K562 (cell line): ENCODE measurements around the gene PIGK. TPM values are rescaled to one million over a fixed set of nuclear protein-coding genes. Genes with fewer than 3 reads are reported as not detected.

Source experiments
- ATAC-seq: fragments of 200-7000 bp; cut with Tn5 transposase; 3 replicates; pipeline ENCODE4 v1.9.1; 2020; ENCODE audit warnings: moderate library complexity
- BruUV-seq: library from RNA; stranded (reverse); fragments of 400-500 nt; replicated peaks from 2 replicates; lab custom pipeline; 2021; lab: Mats Ljungman, UMichigan
- CTCF ChIA-PET: fragments of 300-600 bp; formaldehyde crosslinking; extraction: SDS; loops from one replicate; lab custom pipeline; 2021; ENCODE audit warnings: low intra/inter-chr PET ratio; lab: Yijun Ruan, JAX
- POLR2A ChIA-PET: fragments of 300-600, 350-650 bp; sonication (Branson Sonifier 250); formaldehyde crosslinking; extraction: SDS; loops from one replicate; lab custom pipeline; 2021; ENCODE audit warnings: antibody characterized with exemption, inconsistent platforms; lab: Yijun Ruan, JAX
- DNase-seq, 4 experiments: peaks; one replicate each; pipeline versions ENCODE4 v3.0.0 to v3.0.0-alpha.2; 2011 to 2018; ENCODE audit warnings: low spot score in 3 of 4, mixed read lengths in 3 of 4; ENCODE audit errors: extremely low read depth in 1 of 4
- FAIRE-seq: peaks from 2 replicates; lab custom pipeline; 2011; peaks lifted over from hg19 to GRCh38; lab: Jason Lieb, UNC
- H2AFZ ChIP-seq: 2 replicates; pipeline ENCODE4 v1.6.0; 2011; ENCODE audit warnings: low read depth, low read length, control low read depth, inconsistent platforms
- H3K27ac ChIP-seq: fragments of 200-600 bp; 3 replicates; pipeline ENCODE4 v1.8.0; 2011; ENCODE audit warnings: low read depth, mild to moderate bottlenecking, control low read depth, inconsistent platforms, low read length, moderate library complexity, mixed read lengths; ENCODE audit errors: extremely low read depth
- H3K27me3 ChIP-seq, 2 experiments: fragments of 300-600 bp in 1 of 2; 2 replicates in 1 of 2; 3 replicates in 1 of 2; pipeline versions ENCODE4 v1.6.0 to v1.8.0; 2011; ENCODE audit warnings: inconsistent platforms in 2 of 2, low read length in 2 of 2, mild to moderate bottlenecking in 1 of 2, mixed read lengths in 1 of 2, moderate library complexity in 1 of 2; ENCODE audit not compliant: control insufficient read depth in 2 of 2, insufficient read depth in 2 of 2
- H3K36me3 ChIP-seq: fragments of 300-600 bp; 3 replicates; pipeline ENCODE4 v1.8.0; 2011; ENCODE audit warnings: mild to moderate bottlenecking, low read length, inconsistent platforms; ENCODE audit not compliant: control insufficient read depth, insufficient read depth
- H3K4me1 ChIP-seq, 2 experiments: fragments of 200-600 bp in 1 of 2; replicated peaks in 1 of 2; 2 replicates in 1 of 2; 3 replicates in 1 of 2; pipeline versions ENCODE4 v1.5.1 to v1.8.0; 2011; ENCODE audit warnings: inconsistent platforms in 2 of 2, low read length in 2 of 2, mild to moderate bottlenecking in 1 of 2, mixed read lengths in 1 of 2, moderate library complexity in 1 of 2; ENCODE audit not compliant: control insufficient read depth in 2 of 2, insufficient read depth in 2 of 2
- H3K4me2 ChIP-seq: 2 replicates; pipeline ENCODE4 v1.6.1; 2011; ENCODE audit warnings: low read length, control low read depth, inconsistent platforms, mixed read lengths; ENCODE audit not compliant: insufficient read depth
- H3K4me3 ChIP-seq: fragments of 200-600 bp; sonication (generic), shearing (Covaris generic); 2 replicates; pipeline ENCODE4 v1.5.1; 2016; ENCODE audit warnings: control low read depth, inconsistent platforms
- H3K79me2 ChIP-seq: fragments of 200-600 bp; 3 replicates; pipeline ENCODE4 v1.8.0; 2011; ENCODE audit warnings: low read length, inconsistent platforms; ENCODE audit not compliant: control insufficient read depth, insufficient read depth
- H3K9ac ChIP-seq, 2 experiments: 2 replicates each; pipeline versions ENCODE4 v1.6.0 to v1.6.1; 2011; ENCODE audit warnings: low read depth in 2 of 2, low read length in 2 of 2, control low read depth in 1 of 2, inconsistent platforms in 1 of 2, mild to moderate bottlenecking in 1 of 2, mixed read lengths in 1 of 2; ENCODE audit not compliant: insufficient read depth in 1 of 2
- H3K9me1 ChIP-seq: one replicate; pipeline ENCODE4 v1.6.0; 2011; ENCODE audit warnings: inconsistent platforms, mild to moderate bottlenecking, low read length, moderate library complexity; ENCODE audit not compliant: control insufficient read depth, insufficient read depth
- H3K9me3 ChIP-seq: replicated peaks from 2 replicates; pipeline ENCODE4 v1.5.1; 2011; ENCODE audit warnings: low read depth, low read length, inconsistent platforms; ENCODE audit not compliant: control insufficient read depth, insufficient read depth
- H4K20me1 ChIP-seq: replicated peaks from 2 replicates; pipeline ENCODE4 v1.6.1; 2011; ENCODE audit warnings: low read length, inconsistent platforms, mixed read lengths; ENCODE audit not compliant: control insufficient read depth, insufficient read depth
- NFXL1 ChIP-seq: fragments of 450-650 bp; formaldehyde crosslinking; IDR thresholded peaks from 2 replicates; pipeline ENCODE4 v1.4.0; 2021; ENCODE audit warnings: mild to moderate bottlenecking
- POLR2A ChIP-seq: fragments of 450-650 bp; conservative IDR thresholded peaks from 2 replicates; pipeline ENCODE4 v1.6.1; 2016
- SP2 ChIP-seq: IDR thresholded peaks from 2 replicates; pipeline ENCODE4 v1.6.1; 2011; ENCODE audit warnings: mild to moderate bottlenecking, low read depth, low read length, moderate library complexity; ENCODE audit not compliant: poor library complexity, severe bottlenecking; ENCODE audit errors: extremely low read depth
- TOE1 ChIP-seq, 2 experiments: fragments of 450-650 bp in 1 of 2; sonication (generic) in 1 of 2; formaldehyde crosslinking in 1 of 2; IDR thresholded peaks; 2 replicates each; pipeline versions ENCODE4 v1.7.1 to v1.8.0; 2016 to 2022; ENCODE audit warnings: borderline replicate concordance in 2 of 2, mild to moderate bottlenecking in 2 of 2, antibody characterized with exemption in 1 of 2, inconsistent platforms in 1 of 2, low read depth in 1 of 2, missing genetic modification reagents in 1 of 2, moderate library complexity in 1 of 2
- ZBTB40 ChIP-seq, 2 experiments: fragments of 450-650 bp in 1 of 2; sonication (generic) in 1 of 2; formaldehyde crosslinking in 1 of 2; IDR thresholded peaks; 2 replicates each; pipeline versions ENCODE4 v1.7.1 to v1.9.0; 2016 to 2022; ENCODE audit warnings: inconsistent platforms in 1 of 2, mild to moderate bottlenecking in 1 of 2, missing genetic modification reagents in 1 of 2
- ZNF444 ChIP-seq: fragments of 250-450 bp; sonication (Bioruptor Pico); IDR thresholded peaks from 2 replicates; pipeline ENCODE4 v1.4.0; 2020; ENCODE audit warnings: mild to moderate bottlenecking, moderate library complexity
- WGBS: fragments of 100-300 bp; shearing (Covaris generic); methylation state at CpG from one replicate; pipeline ENCODE4 v1.1.6; 2016; ENCODE audit warnings: low coverage, mixed read lengths; ENCODE audit not compliant: insufficient coverage; ENCODE audit errors: missing lambda C conversion rate; 5-methylcytosine and 5-hydroxymethylcytosine counted together
- in situ Hi-C: fragments of 300-500 bp; cut with MboI; formaldehyde crosslinking; loops from 4 replicates; pipeline ENCODE4 v1.15.0; 2018; ENCODE audit warnings: inconsistent platforms, mixed read lengths
- intact Hi-C: fragments of 100-400 bp; cut with micrococcal nuclease; formaldehyde crosslinking; loops from 2 replicates; pipeline ENCODE4 v1.14.2; 2022
- polyA plus RNA-seq, 8 experiments: library from polyadenylated mRNA; depleted of rRNA in 4 of 8; stranded (reverse) in 5 of 8; unstranded in 3 of 8; fragments of >200 nt; fragmentation: Nextera tagmentation in 2 of 8; fragmentation: Illumina TruSeq in 1 of 8; extraction: Ambion mirVana in 2 of 8; extraction: Trizol in 1 of 8; gene quantifications; 2 replicates each; pipeline versions ENCODE4 v1.2.1 to v1.2.3, GENCODE V29; 2011 to 2014; ENCODE audit warnings: inconsistent platforms in 1 of 8, missing spikeins in 1 of 8
- total RNA-seq, 7 experiments: library from RNA; depleted of rRNA in 6 of 7; stranded (reverse); fragments of >200 nt in 6 of 7; fragmentation: Illumina TruSeq in 2 of 7; extraction: Trizol in 2 of 7; gene quantifications; 2 replicates each; pipeline versions ENCODE4 v1.2.1 to v1.2.3, GENCODE V29; 2011 to 2021; ENCODE audit warnings: low replicate concordance in 1 of 7

Gene PIGK
- total and polyA plus RNA-seq, 9 of the 15 experiments (the other 6 are each of a cell fraction or from before 2014, with no cell fraction given): 15.7 to 59.5 (median 29.9) TPM

GRCh38 chr1:77133731-77134358 lies 85.4 kb downstream of the PIGK start:
- no peak for DNase-seq
- H3K9ac ChIP-seq: no peak overlapping the region
- H2AFZ ChIP-seq: no peak overlapping the region
- ATAC-seq: no peak
- no peaks in the 10 kb centered on the region for H4K20me1 ChIP-seq
- no peaks in the 10 kb centered on the region for H3K79me2 ChIP-seq
- H3K4me3 ChIP-seq: no peak overlapping the region
- no peaks in the 10 kb centered on the region for H3K9me1 ChIP-seq
- in situ Hi-C loops: no loop called here
- H3K9me3 ChIP-seq: no peaks in the 10 kb centered on the region
- FAIRE-seq: no peak
- no peaks in the 10 kb centered on the region for H3K36me3 ChIP-seq
- WGBS: 59% methylated on average over 3 of the region's 3 CpGs
- no peaks in the 10 kb centered on the region for H3K27me3 ChIP-seq
- ChIA-PET POLR2A (no interaction called here), CTCF (no interaction called here)
- H3K27ac ChIP-seq: no peak overlapping the region
- no TSS peak for BruUV-seq
- H3K4me1 ChIP-seq: no peaks in the 10 kb centered on the region
- intact Hi-C loops: no loop called here
- TF ChIP-seq NFXL1 (CRISPR knock-in tag) (no peak), SP2 (no peak), ZNF444 (CRISPR knock-in tag) (no peak), ZBTB40 (IDR thresholded peaks at IDR 0.05) (peak; percentile 56), ZBTB40 (CRISPR knock-in tag; IDR thresholded peaks at IDR 0.05) (no peak), TOE1 (IDR thresholded peaks at IDR 0.05; ENCODE audit: borderline replicate concordance) (no peak), TOE1 (CRISPR knock-in tag; IDR thresholded peaks at IDR 0.05; ENCODE audit: borderline replicate concordance, low read depth) (no peak), POLR2A (no peak)
- TF ChIP-seq, all 486 proteins: peak for 1
- no peak overlapping the region for H3K4me2 ChIP-seq
